GM04504 (cell line): ENCODE data around the gene ST3GAL4.
"Not testable (repeated sequence)": the region's sequence is repeated elsewhere in the genome, so short reads cannot be mapped to it uniquely, and the experiment has no call there.

Experiments used
- DNase-seq: peaks from one replicate; pipeline ENCODE4 v3.0.0-alpha.2; 2012; ENCODE audit warnings: low read depth

ST3GAL4 gene

DNA sequence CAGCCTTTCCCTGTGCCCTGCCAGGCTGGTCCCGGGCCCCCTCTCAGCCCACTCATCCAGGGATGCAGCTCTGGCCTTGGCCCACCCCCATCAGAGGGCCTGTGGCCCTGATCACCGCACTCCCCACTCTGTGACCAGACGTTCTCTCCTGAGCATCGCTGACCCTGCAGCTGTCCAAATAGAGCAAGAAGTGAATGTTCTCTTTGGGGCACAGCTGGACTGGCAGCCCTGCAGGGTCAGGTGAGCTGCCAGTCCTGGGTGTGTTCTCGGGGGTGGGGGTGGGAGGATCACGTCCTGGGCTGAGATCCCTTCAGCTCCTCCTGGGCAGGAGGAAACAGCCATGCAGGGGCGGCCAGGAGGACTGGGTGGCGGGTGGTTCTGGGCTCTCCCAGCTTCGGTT, 9.2 kb downstream of the ST3GAL4 start:
- not testable (repeated sequence) for DNase-seq

- DNase-seq: not testable (repeated sequence)
These were observed 10.0 kb downstream of the ST3GAL4 start for GRCh38 chr11:126365508-126365907.

DNA sequence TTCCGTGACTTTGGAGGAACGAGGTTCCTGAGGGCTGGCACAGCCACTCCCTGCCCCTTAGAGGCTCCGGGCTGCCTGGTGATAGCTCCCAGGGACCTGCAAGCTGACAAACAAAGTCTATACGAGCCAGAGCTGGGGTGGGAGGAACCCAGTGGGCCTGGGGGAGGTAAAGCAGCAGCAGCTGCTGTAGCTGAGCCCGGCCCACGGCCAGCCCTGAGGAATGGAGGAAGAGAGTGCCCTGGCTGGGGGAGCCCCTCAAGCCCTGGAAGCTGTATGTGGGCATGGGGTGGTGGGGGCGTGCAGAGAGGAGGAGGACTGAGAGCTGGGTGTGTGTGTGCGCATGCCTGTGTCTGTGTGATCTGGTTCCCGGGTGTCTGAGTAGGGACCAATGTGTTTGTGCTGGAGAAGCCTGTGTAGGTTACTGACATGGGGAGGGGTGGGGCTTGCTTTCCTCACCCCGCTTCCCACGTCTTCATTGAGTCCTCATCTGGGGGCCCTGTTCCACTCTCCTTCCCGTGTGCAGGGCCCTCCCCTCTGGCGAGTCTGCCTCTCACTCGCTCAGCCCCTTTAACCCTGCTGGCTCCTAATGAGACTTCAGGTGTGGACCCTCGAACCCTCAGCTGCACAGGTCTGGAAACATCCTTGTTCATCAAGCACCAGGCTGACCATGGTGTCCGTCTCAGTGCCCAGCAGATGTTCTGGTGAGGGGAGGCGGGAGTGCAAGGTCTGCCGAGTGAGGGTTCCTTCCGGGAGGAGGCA, 10.8 kb downstream of the ST3GAL4 start:
- DNase-seq: no peak

DNA sequence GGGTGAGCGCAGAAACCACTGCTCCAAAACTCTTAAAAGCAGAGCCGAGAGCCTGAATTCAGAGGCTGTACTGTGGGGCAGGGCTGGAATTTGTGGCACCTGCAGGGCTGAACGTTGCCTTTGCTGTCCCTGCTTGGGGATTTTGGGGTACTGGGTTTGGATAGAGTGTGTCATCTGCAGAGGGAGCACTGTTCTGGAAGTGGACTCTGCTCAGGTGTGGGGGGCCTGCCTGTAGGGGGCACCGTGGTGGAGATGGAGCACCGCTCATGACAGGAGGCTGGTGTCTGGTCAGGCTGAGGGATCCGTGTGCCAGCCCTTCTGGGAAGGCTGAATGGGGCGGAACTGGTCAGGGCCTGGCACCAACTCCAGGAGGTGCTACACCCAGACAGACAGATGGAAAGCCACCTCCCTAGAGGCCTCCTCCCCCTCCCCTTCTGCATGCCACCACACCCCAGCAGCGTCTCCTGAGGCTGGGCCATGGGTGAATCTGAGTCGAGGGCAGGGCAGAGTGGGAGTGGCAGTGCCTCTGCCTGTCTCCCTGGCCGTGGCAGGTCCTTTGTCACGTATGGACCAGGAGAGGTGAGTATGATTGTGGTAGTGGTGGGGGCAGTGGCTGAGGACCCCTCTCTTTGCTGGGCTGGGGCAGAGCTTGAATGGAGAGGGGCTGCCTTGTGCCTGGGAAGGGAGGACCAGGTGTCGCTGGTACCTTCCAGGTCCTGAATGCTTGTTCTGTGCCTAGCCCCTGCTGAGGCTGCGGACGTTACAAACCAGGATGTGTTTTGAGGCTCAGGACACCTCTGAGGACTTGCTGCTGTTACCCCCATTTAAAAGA, 11.6 kb downstream of the ST3GAL4 start:
- DNase-seq: not testable (repeated sequence)

DNA sequence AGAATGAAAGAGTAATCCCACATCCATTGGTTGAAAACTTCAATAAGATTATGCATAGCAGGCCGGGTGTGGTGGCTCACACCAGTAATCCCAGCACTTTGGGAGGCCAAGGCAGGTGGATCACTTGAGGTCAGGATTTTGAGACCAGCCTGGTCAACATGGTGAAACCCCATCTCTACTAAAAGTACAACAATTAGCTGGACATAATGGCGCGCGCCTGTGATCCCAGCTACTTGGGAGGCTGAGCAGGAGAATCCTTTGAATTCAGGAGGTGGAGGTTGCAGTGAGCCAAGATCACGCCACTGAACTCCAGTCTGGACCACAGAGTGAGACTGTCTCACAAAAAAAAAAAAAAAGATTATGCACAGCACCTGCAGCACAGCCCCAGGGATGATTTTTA, 12.3 kb downstream of the ST3GAL4 start:
- DNase-seq: not testable (repeated sequence)

DNA sequence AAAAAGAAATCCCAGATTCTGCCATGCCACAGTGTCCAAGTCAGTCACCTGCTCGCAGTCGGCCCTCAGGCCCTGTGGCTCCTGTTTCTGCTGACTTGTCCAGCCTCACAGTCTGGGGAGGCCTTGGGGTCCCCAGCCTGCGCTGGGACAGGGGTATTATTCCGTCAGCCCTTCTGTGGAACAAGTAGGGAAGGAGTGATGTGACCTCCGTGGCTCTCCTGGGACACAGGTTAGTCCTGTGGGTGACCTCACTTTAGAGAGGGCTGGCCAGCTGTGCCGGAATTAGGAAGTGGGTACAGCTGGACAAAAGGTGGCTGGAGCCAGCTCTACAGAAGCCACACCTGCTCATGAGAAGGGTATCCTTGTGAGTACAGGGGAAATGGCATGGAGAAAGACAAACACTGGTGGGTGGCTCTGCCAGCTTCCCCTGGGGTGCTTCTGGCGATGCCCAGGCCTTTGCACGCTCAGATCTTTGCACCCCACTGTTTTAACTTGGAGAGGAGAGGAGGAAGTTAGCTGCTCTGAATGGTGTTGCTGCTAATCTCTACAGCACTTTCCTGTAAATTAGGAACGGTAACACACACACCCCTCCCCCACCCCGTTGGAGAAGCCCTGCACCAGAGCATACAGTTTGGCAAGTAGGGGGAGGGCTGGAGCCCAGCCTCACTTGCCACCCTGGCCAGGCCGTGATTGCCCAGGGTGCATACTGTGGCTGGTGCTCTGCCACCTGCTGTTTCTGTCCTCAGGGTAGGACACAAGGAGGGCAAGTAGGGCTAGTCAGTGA, 13.0 kb downstream of the ST3GAL4 start:
- DNase-seq: not testable (repeated sequence)

GRCh38 chr11:126370016-126370415, 14.5 kb downstream of the ST3GAL4 start:
- no peak for DNase-seq

DNA sequence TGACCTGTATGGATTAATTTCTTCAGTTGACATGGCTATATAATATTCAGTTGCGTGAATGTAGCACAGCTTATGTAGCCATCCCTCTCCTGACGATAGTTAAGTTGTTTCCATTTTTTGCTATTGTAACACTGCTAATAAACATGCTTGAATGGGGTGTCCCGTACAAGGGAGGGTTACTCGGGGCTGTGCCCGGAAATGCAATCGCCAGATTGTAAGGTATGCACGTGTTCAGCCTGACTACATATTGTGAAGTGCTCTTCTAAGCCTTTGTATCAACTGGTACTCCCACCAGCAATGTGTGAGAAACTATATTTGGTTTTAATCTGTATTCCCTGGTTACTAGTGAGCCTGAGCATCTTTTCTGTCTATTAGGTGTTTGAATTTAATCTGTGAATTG, 16.1 kb downstream of the ST3GAL4 start:
- DNase-seq: no peak

GRCh38 chr11:126373389-126374066, 18.0 kb downstream of the ST3GAL4 start:
- DNase-seq: not testable (repeated sequence)

DNA sequence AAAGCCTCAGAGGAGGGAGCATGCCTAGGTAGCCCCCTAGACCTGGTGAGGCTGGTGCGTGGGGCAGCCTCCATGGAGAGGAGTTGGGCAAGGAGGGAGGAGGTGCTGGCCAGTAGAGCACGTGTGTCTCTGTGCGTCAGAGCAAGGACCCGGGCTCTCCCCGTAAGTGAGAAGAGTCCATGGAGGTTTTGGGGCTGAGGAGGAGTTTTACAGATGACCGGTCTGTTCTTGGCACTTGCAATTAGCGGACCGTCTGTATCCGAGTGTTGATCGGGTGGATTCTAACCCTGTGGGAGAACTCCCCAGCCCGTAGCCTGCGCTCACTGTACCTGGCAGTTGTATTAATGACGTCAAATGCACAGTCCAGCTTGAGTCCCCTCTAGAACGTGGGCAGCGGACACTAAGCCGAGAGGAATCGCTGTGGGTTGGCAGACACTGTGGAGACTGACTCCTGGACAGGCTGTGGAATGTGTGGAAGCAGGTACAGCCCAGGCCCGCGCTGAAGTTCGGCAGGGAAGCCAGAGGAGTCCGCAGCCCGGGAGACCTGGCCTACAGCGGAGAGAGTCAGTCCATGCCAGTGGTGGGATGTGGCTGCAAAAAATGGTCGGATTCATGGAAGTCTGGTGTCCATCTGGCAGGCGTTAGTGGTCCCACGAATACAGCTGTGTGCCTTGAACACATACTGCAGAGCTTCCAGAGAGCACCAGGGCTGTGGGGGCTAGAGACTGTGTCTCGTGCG, 19.2 kb downstream of the ST3GAL4 start:
- not testable (repeated sequence) for DNase-seq

DNA sequence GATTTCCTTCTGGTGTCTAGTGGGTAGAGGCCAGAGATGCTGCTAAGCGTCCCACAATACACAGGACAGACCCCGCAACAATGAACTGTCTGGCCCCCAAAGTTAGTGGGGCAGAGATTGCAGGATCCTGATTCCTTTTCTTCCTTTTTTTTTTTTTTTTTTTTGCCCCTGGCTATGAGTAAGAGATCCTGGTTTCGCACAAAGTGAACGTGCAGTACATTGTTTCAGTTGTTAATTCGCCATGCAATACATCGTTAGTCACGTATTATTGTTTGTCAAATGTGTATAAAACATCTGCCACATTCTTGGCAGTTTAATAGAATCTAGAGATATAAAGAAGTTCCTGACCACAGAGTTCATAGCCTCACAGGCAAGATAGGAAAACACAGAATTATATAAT, 20.2 kb downstream of the ST3GAL4 start:
- DNase-seq: no peak

- no peak for DNase-seq
These were observed 23.3 kb downstream of the ST3GAL4 start for GRCh38 chr11:126378763-126379162.

GRCh38 chr11:126380909-126381308, 25.4 kb downstream of the ST3GAL4 start:
- DNase-seq: no peak

GRCh38 chr11:126381960-126382359, 26.5 kb downstream of the ST3GAL4 start:
- DNase-seq: not testable (repeated sequence)

DNA sequence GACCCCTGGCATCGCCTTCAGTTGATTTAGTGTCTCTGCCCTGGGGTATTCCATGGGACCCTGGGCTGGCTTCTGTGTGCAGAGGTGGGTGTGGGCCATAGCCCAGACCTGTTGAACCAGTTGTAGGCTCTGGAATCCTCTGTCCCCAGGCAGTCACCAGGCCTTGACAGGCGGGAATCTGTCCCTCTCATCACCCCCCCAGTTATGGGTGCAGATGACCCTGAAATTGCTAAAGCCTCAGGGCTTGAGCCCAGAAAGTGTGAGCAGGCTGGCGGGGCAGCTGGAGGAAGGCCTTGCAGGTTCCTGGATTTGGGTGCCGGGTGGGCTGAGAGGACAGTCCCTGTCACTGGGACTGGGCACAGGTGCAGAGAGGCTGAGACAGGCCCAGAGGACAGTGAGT, 27.2 kb downstream of the ST3GAL4 start:
- not testable (repeated sequence) for DNase-seq

- DNase-seq: no peak
These were observed 28.2 kb downstream of the ST3GAL4 start for GRCh38 chr11:126383339-126384335.

- no peak for DNase-seq
These were observed 29.1 kb downstream of the ST3GAL4 start for GRCh38 chr11:126384449-126385070.

DNA sequence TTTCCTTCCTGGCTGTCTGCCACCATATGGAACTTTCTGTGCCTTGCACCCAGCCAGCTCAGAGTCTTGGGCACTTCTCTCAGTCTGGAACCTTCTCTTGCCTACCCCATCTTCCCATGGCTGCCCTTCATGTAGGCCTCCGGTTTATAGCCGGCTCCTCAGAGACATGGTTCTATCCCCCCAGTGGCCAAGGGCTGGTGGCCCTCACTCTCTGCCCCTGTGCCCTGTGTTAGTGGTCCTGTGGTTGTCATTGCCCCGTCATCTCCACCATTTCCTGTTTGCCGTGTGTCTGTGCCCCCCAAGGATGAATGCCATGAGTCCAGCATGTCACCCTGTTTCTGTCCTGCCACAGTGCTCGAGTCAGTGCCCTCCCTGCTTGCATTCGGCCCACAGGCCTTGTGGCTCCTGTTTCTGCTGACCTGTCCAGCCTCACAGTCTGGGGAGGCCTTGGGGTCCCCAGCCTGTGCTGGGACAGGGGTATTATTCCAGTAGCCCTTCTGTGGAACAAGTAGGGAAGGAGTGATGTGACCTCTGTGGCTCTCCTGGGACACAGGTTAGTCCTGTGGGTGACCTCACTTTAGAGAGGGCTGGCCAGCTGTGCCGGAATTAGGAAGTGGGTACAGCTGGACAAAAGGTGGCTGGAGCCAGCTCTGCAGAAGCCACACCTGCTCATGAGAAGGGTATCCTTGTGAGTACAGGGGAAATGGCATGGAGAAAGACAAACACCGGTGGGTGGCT, 30.7 kb downstream of the ST3GAL4 start:
- no peak for DNase-seq

- not testable (repeated sequence) for DNase-seq
These were observed 31.2 kb downstream of the ST3GAL4 start for GRCh38 chr11:126386729-126387071.
